CD4-positive, alpha-beta T cell treated with Interleukin-12 subunit alpha and Interleukin-12 subunit beta, for 1 hour (primary cell): ENCODE measurements around the gene CINP.
A peak's percentile ranks its signal among the peaks of the same experiment; 100 is the strongest.
"Not testable (repeated sequence)": the region's sequence is repeated elsewhere in the genome, so short reads cannot be mapped to it uniquely, and the experiment has no call there.

Experiments
- DNase-seq: peaks from one replicate; pipeline ENCODE4 v3.0.0-alpha.2; 2020

CINP gene

GRCh38 chr14:102352213-102352612 is 10.5 kb downstream of the CINP start:
- DNase-seq, result no peak

DNA sequence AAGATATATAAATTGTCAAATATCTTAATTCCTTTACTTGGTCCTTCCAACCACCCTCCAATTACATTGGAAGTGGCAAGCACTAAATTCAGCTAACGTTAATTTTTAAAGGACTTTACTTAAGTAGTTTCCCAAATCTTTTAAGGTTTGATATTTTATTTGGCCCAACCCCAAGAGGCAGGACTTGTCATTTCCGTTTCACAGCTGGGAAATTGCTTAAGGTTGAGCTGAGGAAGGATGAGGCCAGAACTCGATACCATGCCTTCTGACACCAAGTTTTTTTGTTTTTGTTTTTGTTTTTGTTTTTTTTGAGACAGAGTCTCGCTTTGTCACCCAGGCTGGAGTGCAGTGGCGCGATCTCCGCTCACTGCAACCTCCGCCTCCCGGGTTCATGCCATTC is 11.1 kb downstream of the CINP start:
- not testable (repeated sequence) for DNase-seq

GRCh38 chr14:102351023-102351422 is 11.7 kb downstream of the CINP start:
- DNase-seq, result no peak

DNA sequence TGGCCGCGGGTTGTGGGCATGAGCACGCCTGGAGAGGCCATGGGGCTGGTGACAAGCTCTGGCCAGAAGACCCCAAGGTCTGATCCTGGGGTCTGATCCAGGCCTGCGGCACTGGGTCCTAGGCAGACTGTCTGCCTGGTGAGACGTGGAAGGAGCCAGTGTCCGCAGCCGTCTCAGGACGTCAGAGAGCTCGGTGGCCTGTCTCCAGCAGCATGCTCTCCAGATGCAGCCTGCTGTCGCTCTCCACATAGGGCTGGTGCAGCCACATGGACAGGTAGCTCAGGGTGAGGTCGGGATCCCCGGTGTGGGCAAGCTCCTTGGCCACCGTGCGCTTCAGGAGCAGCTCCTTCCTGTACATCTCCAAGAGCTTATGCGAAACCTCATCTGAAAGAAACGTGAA is 14.3 kb downstream of the CINP start:
- DNase-seq, result no peak

DNA sequence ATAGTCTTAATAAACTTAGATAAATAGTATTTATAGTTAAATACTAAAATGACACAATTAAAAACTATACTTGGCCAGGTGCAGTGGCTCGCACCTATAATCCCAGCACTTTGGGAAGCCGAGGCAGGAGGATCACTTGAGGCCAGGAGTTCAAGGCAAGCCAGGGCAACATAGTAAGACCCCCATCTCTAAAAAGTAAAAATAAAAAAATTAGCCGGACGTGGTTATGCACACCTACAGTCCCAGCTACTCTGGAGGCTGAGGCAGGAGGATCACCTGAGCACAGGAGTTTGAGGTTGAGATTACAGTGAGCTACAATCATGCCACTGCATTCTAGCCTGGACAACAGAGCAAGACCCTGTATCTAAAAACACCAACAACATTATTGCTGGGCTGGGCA is 16.0 kb downstream of the CINP start:
- no peak for DNase-seq

DNA sequence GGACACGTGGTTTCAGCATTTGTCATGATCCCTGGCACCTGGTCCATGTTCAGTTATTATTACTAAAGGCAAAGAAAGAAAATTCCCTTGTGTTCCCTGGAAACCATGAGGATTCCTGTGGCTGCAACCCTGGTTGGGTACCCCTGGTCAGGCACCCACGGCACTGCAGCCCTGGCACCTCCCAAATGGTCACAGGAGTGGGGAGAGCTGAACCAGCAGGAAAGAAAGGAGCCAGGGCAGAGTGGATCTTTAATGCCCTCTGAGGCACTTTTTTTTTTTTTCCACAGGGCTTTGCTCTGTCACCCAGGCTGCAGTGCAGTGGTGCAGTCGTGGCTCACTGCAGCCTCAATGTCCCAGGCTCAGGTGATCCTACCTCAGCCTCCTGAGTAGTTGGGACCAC is 17.5 kb downstream of the CINP start:
- no peak for DNase-seq

- DNase-seq, result no peak
Measured at GRCh38 chr14:102344485-102344884, 18.2 kb downstream of the CINP start.

DNA sequence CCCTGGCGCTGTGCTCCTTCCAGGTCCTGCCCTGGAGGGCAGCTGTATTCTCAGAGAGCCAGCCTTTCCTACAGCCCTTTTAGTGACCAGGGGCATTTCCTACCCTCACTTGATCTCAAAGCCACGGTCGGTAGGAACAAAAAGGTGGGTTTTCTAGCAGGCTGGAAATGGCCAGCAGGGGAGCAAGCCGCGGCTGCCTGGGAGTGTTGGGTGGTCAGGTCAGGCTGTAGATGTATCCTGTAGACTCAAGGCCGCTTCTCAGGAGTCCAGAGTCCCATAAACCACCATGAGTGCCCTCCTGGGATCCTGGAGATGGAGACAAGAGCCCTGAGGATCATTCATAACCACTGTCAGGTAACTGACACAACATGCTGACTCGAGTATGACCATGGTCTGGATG is 18.6 kb downstream of the CINP start:
- no peak for DNase-seq

- DNase-seq, result no peak
Measured at GRCh38 chr14:102342238-102342637, 20.5 kb downstream of the CINP start.

GRCh38 chr14:102341566-102341965 is 21.1 kb downstream of the CINP start:
- DNase-seq, result no peak

- no peak for DNase-seq
Measured at GRCh38 chr14:102338724-102339123, 24.0 kb downstream of the CINP start.

GRCh38 chr14:102335163-102335562 is 27.5 kb downstream of the CINP start:
- DNase-seq, result no peak

DNA sequence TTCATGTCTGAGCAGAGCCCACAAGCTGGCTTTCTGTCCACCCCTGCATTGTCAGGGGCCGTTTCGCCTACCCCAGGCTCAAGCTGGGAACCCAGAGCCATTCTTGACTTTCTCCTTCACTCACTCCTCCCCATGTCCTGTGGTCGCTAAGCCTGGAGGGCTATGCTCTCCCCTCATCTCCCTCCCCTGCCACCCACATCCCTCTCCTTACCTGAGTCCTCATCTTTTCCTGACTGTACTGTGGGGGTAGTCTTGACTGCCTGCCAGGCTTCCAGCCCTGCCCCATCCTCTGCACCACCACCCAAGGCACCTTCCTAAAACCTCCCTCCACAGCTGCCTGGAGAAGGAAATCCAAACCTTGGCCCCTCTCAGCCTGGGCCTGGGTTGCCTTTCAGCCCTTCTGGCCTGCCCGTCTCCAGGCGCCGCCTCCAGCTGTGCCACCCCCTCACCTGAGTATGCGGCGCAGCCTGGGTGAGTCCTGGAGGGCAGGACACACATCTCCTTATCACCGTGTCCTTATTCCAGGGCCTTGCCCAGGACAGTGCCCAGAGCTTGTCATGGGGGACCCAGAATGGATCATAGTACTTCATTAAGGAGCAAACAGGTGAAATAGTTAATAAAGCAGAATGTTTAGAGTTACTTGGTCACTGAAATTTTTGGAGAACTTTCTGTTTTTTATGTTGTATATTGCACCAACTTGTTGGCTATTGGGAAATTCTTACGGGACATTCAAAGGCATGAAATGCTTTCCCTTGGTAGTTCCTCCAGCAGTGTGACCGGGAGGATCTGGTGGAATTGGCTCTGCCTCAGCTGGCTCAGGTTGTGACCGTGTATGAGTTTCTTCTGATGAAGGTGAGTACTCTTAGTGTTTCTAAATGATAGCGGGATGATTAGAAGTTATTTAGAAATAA is 28.6 kb downstream of the CINP start:
- no peak for DNase-seq

- no peak for DNase-seq
Measured at GRCh38 chr14:102333390-102333789, 29.3 kb downstream of the CINP start.

DNA sequence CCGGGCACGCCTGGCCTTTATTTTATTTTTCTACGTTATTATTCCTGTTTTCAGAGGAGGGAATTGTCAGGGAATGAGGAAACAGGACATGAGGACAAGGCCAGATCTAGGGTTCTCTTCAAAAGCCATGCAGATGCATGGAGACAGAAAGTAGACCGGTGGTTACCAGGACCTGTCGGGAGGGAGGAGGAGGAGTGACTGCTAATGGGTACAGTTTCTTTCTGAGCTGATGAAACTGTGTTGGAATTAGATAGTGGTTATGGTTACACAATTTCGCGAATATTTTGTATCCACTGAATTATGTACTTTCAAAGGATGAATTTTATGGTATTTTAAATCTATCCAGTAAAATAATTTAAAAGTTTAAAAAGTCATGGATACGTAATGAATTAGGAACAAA is 31.9 kb downstream of the CINP start:
- DNase-seq, result no peak

- DNase-seq, result not testable (repeated sequence)
Measured at GRCh38 chr14:102329381-102329780, 33.3 kb downstream of the CINP start.

GRCh38 chr14:102326583-102326982 is 36.1 kb downstream of the CINP start:
- no peak for DNase-seq

DNA sequence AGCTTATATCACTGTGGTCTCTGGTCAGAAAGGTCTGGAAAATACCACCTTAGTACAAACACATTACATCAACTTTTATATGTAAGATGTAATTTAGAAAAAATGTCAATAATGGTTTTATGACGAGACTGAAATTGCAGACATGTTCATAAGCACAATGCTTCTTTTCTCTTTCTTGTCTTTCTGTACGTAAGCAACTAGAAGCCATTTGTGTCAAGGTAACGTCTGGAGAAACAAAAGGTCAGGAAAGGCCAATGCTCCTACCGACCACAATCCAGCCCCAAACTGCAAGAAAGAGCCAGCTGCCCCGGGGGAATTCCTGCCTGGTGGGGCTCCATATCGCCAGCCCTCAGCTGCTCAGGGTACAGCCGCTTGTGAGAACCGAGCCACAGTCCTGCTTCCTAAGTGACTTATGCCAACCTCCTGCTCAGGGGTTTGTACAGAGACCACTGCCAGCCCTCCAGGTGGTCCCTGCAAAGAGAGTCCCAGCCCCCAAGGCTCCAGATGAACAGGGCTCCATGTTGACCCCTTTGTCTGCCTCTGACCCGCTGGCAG is 36.8 kb downstream of the CINP start:
- DNase-seq, result no peak

GRCh38 chr14:102323102-102323501 is 39.6 kb downstream of the CINP start:
- DNase-seq, result peak; percentile 36

GRCh38 chr14:102321456-102322422 is 41.0 kb downstream of the CINP start:
- DNase-seq, result no peak

DNA sequence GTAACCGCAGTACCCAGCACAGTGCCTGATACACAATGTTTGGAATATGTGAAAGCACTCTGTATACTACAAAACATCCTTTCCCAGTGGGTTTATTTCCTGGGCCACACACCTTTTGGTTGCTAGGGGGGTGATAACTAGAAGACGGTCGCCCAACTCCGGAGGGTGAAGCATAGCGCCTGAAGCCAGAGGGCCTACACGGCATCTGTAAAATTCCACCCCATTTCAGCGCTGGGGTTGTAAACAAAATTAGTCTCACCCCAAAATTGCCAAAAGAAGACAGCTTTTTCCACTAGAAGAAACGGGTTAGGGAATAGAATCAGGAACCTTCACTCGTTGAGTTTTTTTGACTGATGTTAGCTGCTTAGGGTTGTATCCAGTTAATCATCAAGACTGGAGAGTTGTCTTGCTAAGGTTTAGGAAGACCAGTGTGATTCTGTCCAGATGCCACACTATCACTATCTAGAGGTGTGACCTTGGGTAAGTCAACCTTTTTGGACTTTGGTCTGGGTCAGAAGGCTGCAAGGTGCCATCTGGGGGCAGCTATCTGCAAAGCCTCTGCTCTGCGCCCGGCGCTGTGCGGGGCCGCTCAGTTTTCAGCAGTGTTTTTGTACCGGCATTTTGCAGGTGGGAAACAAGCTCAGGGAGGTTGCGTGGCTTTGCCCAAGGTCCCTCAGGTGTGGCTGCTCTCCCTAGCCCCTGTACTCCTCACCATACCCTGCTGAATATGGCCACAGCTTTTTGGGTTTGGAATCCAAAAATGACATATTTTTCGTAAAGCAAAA is 41.8 kb downstream of the CINP start:
- DNase-seq, result no peak

DNA sequence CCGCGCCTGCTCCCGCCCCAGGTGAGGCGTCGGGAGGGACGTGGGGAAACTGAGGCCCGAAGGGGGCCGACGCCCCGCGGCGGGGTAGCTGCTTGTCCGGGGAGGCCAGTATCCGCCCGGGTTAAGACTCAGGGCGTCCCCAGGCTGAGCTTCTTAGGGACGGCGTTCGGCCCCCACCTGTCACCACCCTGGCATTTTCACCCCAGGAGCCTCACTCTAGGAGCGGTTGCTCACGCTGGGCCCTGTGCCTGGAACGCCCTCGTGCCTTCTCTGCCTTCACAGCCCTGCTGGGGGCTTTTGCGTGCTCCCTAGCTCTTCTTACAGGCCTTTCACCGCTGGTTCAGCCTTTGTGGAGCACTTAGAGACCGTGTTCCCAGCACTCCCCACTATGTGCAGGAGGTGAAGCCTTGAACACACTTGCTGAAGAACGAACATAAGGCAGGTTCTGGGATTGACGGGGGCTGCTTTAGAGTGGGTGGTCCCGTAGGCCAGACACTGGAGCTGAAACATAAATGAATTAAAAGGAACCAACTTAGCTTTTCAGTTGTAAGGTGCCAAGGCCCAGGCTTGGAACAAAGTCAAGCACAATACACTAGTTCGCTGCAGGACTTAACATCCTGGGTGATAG is 42.5 kb downstream of the CINP start:
- DNase-seq, result peak; percentile 56
